GF-D8 (cell line): ENCODE data around the gene TCF7L2.

Experiments
- DNase-seq: peaks from one replicate; lab custom pipeline; 2025; lab: John Stamatoyannopoulos, UW

The TCF7L2 gene

DNA sequence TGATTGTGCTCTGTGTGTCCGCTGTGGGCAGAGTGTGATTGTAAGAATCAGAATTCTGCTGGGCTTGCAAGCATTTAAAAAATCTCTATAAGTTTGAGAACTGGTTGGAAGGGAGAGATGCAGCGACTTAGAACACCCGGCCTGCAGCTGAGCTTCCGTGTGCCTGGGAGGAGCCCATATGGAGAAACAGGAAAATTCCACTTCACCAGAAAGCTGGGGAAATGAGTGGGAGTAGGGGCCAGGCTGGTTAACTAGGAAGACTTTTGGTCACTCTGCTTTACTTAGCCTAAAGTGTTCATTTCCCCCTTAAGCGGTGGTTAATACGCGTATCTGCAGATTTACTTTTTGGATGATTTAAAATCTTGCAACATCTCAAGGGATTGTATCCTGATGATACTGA lies 72.2 kb downstream of the TCF7L2 start:
- no peak for DNase-seq

DNA sequence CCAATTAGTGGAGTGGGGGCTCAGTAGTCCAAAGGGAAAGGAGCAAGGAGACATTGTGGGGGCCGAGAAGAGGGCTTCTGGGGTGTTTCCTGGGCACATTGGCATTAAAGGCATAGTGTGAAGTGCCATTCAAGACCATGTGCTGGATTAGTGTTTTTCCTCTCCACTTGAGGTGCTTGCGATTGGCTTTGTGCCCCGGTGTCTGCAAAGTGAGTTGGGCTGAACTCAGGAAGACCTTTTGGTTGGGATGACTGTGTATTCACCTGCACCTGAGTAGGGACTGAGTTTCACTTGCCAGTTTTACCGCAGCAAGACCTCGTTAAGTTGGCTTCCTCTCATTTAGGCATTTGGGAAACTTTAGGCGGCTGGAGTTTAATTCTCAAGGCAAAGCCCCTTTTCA lies 73.0 kb downstream of the TCF7L2 start:
- no peak for DNase-seq

DNA sequence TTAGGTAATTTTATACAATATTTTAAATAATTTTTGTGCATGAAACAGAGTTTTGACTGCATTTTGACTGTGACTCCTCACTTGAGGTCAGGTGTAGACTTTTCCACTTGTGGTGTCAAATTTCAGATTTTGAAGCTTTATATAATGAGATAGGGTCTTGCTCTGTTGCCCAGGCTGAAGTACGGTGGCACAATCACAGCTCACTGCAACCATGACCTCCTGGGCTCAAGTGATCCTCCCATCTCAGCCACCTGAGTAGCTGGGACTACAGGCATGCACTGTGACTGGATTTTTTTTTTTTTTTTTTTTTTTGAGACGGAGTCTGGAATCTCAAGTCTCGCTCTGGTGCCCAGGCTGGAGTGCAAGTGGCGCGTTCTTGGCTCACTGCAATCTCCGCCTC lies 74.9 kb downstream of the TCF7L2 start:
- DNase-seq, result no peak

DNA sequence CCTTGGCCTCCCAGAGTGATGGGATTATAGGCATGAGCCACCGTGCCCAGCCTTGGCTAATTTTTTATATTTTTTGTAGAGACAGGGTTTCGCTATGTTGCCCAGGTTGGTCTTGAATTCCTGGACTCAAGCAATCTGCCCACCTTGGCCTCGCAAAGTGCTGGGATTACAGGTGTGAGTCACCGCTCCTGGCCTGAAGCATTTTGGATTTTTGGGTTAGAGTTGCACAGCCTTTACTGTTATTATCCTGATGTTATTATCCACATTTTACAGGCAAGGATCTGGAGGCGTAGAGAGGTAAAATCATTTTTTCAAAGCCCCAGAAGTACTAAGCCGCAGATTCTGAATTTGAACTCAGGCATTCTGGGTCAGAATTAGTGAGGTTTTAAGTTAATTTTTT lies 75.4 kb downstream of the TCF7L2 start:
- no peak for DNase-seq

DNA sequence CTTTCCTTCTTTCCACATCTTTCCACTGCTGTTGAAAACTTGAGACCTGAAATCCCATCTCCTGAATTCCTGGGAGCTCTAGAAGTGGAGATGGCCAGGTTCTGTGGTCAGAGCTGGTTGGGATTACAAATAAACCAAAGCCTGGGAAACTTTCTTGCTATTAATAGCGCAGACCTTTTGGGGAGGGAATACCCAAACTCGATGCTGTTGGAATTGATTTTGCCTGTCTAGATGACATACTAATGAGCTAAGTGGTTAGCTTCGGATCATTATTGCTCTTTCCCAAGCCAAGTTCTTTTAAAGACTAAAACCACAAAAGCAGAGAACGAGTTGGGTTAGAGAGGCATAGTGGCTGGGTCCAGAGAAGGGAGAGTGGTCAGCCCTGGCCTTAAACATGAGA lies 76.6 kb downstream of the TCF7L2 start:
- DNase-seq, result no peak

DNA sequence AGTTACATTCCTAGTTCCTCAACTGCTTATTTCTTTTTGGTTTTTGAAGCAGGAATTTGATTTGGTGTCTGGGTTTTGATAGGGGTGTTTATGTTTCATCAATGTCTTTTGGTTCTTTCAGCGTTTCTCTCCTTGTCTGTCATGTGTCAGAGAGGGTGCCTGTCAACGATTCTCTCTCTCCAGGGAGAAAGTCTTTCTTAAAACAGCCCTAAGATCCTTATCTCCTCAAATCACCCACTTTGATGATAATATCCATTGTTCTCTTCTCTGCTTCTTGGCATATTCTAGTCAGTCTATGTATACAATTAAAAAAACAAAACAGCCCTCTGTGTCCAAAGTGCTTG lies 77.2 kb downstream of the TCF7L2 start:
- no peak for DNase-seq

DNA sequence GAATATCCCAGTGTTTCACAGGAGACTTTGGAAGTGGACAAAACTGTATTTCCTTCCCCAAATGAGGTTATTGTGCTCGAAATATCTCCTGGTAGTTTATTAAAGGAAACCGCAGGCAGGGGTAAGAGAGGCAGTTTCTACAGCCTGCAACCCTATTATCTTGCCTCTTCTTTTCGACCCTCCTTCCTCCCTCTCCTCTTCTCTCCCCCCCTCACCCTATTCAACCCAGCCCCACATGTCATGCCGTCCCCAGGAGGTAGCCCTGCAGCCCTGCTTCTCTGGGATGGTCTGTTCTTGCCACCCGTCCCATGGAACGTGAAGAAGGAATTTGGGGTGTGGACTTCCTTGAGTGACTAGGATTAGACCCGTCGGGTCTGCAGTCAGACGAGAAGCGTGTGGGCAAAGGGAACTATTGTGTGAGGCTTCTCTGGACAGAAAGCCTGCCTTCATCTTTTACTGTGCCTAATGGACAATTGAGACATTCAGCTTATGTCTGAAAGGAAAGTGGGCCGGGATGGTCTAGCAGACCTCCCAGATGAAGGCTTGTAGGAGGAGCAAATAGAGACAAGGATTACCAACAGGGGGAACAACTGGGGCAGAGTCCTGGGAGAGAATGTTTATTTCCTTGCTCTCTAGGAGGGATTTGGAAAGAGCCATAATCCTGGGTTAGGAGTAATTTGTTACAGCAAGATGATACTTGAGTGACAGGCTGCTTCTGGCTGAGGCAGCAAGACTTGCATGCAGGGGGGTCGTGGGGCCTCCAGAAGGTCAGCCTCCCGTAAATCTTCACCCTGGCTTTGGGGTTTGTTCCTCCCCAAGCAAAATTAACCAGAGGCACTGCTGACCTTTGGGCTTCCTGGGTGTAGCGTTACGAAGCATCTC lies 77.8 kb downstream of the TCF7L2 start:
- no peak for DNase-seq

DNA sequence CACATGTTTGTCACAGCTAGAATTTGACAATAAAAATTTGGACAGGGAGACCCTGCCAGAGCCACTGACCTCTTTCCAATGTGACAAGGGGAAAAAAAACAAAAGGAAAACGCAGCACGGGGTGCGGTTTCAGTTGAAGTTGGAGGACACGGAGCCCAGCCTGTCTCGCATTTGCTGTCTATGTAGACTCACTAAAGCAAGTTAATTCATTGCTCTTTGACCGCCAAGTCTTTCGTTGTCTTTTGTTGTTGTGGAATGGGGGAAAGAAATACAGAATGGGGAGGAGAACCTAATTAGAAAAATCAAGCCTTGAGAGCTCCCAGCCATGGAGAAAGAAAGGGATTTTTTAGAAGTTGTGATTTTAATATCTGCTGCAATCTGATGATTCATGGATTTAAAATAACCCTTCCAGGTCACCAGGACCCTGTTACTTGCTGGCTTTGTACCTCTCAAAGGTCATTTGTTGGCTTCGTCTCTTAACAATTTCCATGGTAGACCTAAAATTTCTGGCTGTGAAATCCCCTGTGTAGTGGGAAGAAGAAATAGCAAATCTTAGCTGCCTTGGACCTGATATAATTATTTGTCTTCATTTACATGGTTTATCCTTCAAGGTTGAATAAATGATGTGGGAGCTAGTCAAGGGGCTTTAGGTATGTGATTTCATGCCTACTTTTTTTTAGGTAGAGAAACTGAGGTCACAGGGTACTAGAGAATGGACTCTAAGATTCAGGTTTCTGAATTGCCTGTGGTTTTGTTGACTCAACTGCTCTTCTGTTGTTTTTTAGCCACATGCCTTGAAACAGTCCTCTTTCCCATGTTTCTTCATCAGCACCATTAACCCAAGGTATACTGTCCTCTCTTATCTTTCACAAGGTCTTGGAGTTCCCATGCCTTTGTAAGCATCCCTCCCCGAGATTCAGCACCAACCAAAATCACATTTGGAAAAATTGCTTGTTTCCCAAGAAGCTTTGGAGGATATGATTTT lies 78.7 kb downstream of the TCF7L2 start:
- DNase-seq, result no peak

DNA sequence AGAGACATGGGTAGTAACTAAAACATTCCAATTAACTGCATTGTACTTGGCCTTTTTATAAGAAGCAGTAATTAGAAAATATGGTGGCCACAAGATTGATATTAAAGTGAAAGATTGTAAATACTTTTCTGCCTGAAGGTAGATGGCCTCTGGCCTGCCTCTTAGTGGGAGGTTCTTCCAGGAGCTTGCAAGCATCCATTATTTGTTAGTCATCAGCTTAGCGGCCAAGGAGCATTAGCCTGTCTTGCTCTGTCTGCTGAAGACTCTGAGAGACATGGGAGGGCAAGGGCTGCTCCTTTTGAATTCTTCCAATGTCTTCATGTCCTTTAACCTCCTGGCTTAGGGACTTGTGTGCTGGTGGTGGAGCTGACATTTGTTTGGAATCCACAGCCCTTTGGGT lies 80.4 kb downstream of the TCF7L2 start:
- DNase-seq, result no peak

DNA sequence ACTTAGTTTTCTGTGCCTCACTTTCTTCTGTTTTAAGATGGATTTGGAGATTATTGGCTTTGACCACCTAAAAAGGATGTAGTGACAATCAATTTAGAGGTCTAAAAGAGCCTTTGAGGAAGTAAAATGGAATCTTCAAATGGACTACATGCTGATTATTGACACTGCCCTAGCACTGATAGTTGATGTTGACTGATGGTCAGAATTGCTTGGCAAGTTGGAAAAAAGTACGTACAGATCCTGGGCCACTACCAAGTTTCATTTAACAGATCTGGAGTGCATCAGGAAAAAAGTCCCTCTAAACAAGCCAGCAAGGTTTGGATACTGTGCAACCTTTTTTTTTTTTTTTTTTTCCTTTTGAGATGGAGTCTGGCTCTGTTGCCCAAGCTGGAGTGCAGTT lies 81.1 kb downstream of the TCF7L2 start:
- no peak for DNase-seq

DNA sequence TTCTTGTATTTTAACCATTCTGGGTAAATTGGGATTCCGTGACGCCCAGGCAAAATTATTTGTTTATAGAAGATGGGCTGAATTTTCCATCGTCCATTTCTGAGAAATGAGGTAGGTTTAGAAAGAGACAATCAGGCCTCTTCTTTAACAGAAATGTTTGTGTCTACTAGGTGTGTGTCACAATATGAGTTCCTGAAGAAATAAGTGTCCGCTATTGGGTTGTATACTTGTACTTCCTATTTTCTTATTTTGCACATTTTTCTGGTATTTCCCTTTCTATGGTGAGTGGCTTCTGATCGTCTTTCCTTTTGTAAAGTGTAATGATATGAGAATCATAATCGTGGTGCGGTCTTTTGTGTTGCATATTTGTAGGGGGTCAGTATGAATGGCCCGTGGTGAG lies 83.9 kb downstream of the TCF7L2 start:
- DNase-seq, result no peak

DNA sequence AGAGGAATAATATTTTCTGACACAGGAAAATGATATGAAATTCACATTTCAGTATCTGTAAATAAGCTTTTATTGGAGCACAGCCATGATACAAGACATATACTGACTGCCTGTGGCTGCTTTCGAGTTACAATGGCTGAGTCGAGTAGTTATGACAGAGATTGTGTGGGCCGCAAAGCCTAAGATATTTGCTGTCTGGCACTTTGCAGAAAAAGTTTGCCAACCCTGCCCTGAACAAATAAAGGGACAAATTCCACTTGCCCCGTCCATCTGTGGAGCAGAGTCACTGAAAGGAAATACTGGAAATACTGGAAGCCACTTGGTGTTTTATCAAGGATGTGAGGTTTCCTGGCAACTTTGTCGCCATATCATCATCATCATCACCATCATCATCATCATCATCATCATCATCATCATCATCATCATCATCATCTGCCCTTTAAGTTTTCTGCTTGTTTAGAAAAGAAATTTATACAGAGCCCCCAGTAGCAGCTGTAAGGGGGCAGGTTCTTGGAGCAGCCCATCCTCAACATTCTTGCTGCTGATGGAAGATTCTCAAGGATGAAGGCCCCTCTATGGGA lies 85.8 kb downstream of the TCF7L2 start:
- DNase-seq, result no peak

DNA sequence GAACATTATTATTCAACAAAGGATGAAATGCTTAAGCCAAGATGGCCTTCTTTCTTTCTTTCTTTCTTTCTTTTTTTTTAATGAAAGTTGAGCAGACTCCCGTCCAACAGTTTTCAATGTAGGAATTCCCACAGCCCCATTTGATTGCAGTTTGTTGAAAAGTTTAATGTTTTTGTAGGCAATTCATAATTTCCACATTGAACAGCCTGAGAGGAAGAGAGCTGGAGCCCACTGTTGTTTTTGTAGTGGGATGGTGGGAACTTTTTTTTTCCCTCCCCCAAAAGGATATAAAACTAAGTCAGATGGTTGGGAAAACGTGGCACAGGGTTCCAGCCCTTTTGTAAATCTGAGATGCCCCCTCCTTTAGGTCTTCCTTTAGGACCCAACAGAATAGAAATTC lies 86.6 kb downstream of the TCF7L2 start:
- no peak for DNase-seq

DNA sequence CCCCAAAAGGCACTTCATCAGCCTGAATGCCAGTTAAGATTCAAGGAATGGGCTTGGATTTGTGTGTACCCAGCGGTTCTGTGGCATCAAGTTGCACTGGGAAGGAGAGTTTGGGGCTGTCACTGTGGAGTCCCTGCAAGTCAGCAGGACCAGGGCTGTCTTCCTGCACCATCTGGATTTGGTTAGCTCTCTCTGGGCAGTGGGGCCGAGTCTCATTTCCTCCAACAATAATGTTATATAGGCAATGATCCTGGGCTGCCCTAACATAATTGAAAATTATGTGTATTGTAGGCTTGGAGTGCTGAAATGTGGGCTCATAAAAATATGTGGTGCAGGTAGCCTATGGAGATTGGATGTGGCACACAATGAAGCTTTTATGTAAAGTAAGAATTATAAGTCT lies 87.2 kb downstream of the TCF7L2 start:
- no peak for DNase-seq

DNA sequence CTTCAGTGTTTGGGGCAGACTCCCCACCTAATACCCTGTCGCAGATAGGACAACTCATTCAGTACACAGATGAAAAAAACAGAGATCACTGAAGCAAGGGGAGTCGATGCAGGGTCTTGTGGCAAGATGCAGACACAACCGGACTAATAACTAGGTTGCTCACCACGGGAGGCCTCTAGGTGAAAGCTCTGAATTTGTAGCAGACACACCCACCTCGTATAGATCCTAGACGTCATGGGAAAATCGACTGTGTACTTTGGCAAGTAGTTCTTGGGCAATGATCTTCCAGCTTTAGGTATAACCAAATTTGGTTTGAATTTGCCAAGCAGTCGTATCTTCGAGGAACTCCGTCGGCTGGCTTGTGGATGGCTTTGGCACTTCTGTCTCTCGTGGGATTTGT lies 88.1 kb downstream of the TCF7L2 start:
- DNase-seq, result no peak

DNA sequence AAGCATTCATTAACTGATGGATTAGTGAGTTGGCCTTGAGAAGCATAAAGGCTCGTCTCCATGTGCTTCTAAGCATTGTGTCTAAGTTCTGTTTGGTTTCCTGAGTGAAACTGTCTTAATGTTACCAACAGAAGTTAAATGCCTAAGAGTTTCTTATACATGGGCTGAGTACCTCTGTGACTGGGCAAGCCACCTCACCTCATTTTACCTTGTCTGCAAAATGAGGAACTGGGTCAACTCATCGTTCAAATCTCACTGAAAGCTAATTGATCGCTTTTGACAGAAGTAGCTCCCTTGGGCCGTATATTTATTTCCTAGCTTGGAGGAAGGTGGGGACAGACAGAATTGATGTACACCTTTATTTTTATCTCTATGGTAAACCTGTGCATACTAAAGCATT lies 88.9 kb downstream of the TCF7L2 start:
- no peak for DNase-seq

DNA sequence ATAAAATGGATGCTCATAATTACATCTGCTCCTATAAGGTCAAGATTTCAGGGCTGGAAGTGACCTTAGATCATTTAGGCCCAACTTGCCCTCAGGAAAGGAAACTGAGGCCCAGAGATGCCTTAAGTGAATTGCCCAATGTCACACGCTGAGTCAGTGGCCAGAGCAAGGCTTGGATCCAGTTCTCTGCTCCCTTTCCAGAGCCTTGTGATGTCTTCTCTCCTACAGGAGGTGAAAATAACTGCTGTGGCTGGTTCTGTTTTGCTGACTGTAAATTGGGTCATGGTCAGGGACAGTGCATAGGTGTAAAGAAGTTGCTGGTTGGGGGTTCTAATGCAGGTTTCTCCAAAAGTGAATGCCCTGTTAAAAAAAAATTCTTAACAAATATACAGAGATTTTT lies 91.3 kb downstream of the TCF7L2 start:
- DNase-seq, result no peak

DNA sequence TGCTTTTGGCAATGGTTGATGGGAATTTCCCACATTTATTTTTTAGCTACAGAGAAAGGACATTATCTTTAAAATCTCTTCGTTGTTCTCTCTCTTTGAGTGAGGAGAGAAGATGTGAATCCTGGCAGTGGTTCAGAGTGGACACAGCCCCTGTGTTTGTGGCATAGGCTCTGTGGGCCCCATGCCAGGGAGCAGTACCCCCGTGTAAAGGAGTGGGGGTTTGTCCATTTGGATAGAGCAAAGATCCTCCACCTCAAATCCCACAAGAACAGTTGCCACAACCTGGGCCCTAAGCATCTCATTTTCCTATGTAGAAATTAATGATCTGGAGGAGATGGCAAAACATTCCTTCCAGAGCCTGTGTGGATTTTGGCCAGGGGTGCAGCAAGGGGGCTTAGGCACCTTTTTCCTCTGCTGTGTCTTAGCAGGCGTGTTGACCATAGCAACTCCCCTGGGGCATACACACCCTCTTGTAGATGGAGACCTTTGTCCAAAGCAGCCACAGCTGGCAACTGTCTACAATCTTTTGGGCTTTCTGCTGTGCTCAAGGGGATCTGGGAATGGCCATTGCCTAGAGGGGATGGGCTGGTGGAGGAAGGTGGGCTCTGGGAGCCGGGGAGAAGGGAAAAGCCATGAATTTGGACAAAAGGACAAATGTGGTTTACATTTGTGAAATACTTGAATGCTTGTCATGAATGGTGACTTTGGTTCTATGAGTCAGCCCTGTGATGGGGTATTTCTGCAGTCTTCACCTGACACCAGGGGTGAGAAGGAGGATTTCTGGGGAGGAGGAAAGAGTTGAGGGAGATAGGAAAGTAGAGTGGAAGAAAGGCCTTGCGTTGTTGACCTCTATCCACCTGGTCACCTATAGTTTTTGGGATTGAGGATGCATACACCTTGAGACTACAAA lies 92.0 kb downstream of the TCF7L2 start:
- no peak for DNase-seq

DNA sequence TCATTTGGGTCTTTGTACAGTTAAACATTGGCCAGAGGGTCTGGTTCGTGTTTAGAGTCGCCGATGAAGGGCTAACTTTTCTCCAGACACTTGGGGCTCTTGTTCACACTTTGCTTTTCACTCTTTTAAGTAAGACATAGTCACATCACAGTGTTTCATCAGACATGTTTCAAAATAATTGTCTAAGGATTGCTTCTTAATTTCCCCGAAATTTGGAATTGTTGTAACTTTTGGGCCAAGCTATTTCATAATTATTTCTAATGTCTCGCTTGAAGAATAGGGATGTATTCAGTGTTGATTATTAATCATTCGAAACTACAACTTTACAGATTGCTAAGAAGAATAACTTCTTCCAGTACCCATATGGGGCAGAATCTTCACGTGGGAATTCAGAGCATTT lies 92.8 kb downstream of the TCF7L2 start:
- no peak for DNase-seq

DNA sequence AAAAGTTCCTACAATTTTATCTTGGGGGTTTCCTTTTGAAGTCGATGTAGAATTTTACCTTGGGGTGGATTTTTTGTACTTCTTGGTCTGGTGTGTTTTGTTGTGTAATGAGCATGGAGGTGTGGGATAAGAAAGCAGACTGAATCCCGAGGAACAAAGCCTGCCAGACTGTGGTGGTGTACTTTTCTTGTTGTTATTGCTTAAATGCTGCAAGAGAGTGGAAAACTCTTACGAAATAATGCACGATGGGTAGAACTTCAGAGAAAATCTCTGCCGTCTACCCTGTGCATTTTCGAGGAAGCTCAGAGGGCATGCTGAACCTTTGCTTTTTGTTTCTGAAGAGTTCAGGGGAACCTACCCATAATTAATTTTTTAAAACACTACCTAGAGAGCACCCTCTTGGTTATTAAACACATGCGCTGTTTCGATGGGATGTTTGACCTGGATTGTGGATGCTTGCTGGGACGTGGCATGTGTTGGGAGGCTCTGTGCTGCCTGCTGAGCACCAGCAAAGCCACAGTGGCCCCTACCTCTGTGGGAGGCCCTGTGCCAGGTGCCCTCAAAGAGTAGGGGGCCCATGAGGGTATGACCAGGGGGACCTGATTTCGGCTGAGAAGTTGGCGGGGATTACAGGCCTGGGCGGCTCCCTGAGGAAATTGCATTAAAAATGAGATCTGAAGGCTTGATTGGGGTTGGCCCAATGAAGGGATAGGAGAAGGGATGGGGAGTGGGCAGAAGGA lies 94.1 kb downstream of the TCF7L2 start:
- no peak for DNase-seq
